Activated T-cell treated with anti-CD3 and anti-CD28 coated beads, Interleukin-2, amount 50 U/mL, for 72 hours (primary cell): ENCODE results near the gene FOXK1. TPM values are rescaled to one million over a fixed set of nuclear protein-coding genes. Genes with fewer than 3 reads are reported as not detected.
A peak's percentile ranks its signal among the peaks of the same experiment; 100 is the strongest.

Experiments
- ATAC-seq, 2 donors: fragments of 150-1000 bp; cut with Tn5 transposase; replicated peaks in 1 of 2; 2 replicates each; pipeline ENCODE4 v1.10.0; 2021; ENCODE audit warnings: moderate library complexity in 2 of 2, mild to moderate bottlenecking in 1 of 2
- DNase-seq, 2 donors: peaks; one replicate each; pipeline ENCODE4 v3.0.0; 2021 to 2022; ENCODE audit warnings: mixed read lengths in 1 of 2
- H3K27ac Mint-ChIP-seq: one replicate; pipeline ENCODE4 v1.8.0; 2022; ENCODE audit warnings: mild to moderate bottlenecking, moderate library complexity, mixed read lengths
- H3K27me3 Mint-ChIP-seq: one replicate; pipeline ENCODE4 v1.8.0; 2022; ENCODE audit warnings: low read depth, mixed read lengths
- H3K36me3 Mint-ChIP-seq, 2 donors: one replicate each; pipeline ENCODE4 v1.8.0; 2022; ENCODE audit warnings: mixed read lengths in 2 of 2, mild to moderate bottlenecking in 1 of 2; ENCODE audit not compliant: insufficient read depth in 2 of 2
- H3K4me1 Mint-ChIP-seq: one replicate; pipeline ENCODE4 v1.8.0; 2022; ENCODE audit warnings: low read depth, mixed read lengths
- H3K4me3 Mint-ChIP-seq, 2 donors: one replicate each; pipeline ENCODE4 v1.8.0; 2022; ENCODE audit warnings: mild to moderate bottlenecking in 2 of 2, mixed read lengths in 2 of 2, moderate library complexity in 2 of 2
- H3K9me3 Mint-ChIP-seq, 2 donors: one replicate each; pipeline ENCODE4 v1.8.0; 2022; ENCODE audit warnings: mixed read lengths in 2 of 2
- total RNA-seq, 2 donors: library from RNA; stranded (reverse); gene quantifications; one replicate each; pipeline ENCODE4 v1.2.3, GENCODE V29; 2022

Gene FOXK1
- total RNA-seq, 2 donors from 2014 or later = 38.6 to 41.0 TPM

DNA sequence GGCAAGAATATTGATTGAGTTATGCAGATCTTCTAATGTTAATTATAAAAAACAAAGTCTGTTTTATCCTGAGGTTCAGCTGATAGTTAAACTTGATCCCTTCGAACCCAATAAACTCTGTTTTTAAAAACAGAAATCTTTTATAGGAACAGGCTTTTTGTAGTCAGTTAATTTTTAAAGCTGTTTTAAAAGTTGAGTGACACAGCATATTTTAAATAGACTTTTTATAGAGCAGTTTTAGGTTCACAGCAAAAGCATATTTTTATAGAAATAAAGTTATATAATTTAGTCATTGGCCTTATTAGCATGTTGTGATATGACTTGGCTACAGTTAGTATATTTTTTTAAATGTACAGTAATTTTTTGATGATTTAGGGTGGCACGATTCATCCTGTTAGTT is 11.1 kb downstream of the FOXK1 start:
- ATAC-seq = no peak

DNA sequence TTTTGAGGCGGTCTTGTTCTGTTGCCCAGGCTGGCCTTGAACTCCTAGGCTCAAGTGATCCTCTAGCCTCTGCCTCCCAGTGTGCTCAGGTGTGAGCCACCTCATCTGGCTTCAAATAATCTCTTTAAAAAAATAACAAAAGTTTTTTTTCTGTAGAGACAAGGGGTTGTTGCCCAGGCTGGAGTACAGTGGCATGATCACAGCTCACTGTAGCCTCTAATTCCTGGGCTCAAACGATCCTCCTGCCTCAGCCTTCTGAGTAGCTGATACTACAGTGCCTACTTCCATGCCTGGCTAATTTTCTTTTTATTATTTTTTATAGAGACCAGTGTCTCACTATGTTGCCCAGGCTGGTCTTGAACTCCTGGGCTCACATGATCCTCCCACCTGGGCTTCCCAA is 11.7 kb downstream of the FOXK1 start:
- H3K4me1 Mint-ChIP-seq = peaks cover 47% of the 10 kb centered on the region
- H3K9me3 Mint-ChIP-seq = no peaks in the 10 kb centered on the region
- no peaks in the 10 kb centered on the region for H3K27me3 Mint-ChIP-seq

More for the DNA sequence above, 11.1 kb downstream of the FOXK1 start:
- peaks cover 51% of the 10 kb centered on the region for H3K4me1 Mint-ChIP-seq
- no peaks in the 10 kb centered on the region for H3K27me3 Mint-ChIP-seq
- H3K36me3 Mint-ChIP-seq = no peaks in the 10 kb centered on the region
- DNase-seq = no peak
- H3K9me3 Mint-ChIP-seq = no peaks in the 10 kb centered on the region
- H3K4me3 Mint-ChIP-seq = no peak overlapping the region
- H3K27ac Mint-ChIP-seq = peak overlapping the region; percentile 50

GRCh38 chr7:4694305-4694704 is 12.2 kb downstream of the FOXK1 start:
- Mint-ChIP-seq H3K27me3 (no peaks in the 10 kb centered on the region), H3K27ac (no peak overlapping the region), H3K9me3 (no peaks in the 10 kb centered on the region), H3K4me3 (no peak overlapping the region), H3K4me1 (peaks cover 42% of the 10 kb centered on the region), H3K36me3 (no peaks in the 10 kb centered on the region)
- ATAC-seq (no peak), DNase-seq (no peak)

More for the DNA sequence above, 11.7 kb downstream of the FOXK1 start:
- DNase-seq (no peak), ATAC-seq (no peak)
- no peaks in the 10 kb centered on the region for H3K36me3 Mint-ChIP-seq
- H3K4me3 Mint-ChIP-seq = no peak overlapping the region
- no peak overlapping the region for H3K27ac Mint-ChIP-seq

GRCh38 chr7:4698707-4699275 is 16.7 kb downstream of the FOXK1 start:
- Mint-ChIP-seq H3K27me3 (no peaks in the 10 kb centered on the region), H3K4me1 (peaks cover 29% of the 10 kb centered on the region), H3K27ac (no peak overlapping the region), H3K9me3 (no peaks in the 10 kb centered on the region), H3K4me3 (no peak overlapping the region), H3K36me3 (no peaks in the 10 kb centered on the region)
- ATAC-seq (no peak), DNase-seq (no peak)

DNA sequence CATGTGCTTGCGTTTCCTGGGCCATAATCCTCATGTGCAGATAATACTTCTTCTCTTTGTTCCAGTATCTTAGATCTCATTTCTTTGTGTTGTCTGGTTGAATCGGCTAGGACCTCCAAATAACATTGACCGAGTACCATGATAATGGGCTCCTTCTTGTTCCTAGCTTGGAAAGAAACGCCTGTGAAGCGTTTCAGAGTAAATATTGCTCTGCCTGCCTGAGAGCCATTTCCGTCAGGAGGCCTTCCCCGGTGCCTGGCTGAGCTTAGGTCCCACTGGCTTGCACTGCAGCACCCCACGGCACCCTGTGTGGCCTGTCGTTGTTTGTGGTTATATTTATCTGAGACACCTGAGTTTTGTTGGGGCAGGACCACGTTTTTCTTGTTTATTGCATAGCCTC is 17.7 kb downstream of the FOXK1 start:
- Mint-ChIP-seq H3K4me3 (no peak overlapping the region), H3K27ac (no peak overlapping the region), H3K27me3 (no peaks in the 10 kb centered on the region), H3K4me1 (peaks cover 20% of the 10 kb centered on the region), H3K9me3 (no peaks in the 10 kb centered on the region), H3K36me3 (no peaks in the 10 kb centered on the region)
- ATAC-seq (no peak), DNase-seq (no peak)

DNA sequence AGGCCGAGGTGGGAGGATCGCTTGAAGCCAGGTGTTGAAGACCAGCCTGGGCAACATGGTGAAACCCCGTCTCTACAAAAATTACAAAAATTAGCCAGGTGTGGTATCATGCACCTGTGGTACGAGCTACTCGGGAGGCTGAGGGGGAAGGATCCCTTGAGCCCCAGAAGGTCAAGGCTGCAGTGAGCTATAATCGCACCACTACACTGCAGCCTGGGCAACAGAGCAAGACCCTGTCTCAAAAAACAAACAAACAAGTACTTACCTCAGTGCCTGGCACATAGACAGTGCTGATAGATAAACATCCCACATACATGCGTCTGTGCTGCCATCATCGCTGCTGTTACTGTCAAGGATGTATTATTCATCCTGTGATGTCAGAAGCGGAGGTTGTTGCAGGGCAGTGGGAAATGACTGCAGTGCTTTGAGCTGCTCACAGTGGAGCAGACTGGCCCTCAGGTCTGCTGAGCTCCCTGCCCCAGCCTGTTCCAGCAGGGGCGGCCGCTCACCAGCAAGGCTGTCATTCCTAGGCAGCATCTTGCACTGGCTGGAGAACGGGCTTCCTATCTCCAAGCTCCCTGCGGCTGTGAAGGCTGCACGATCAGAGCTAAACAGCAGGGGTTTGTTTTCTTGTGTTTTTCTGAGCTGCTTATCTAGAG is 18.6 kb downstream of the FOXK1 start:
- Mint-ChIP-seq H3K4me3 (peak overlapping the region; percentile 43 to 46), H3K9me3 (no peaks in the 10 kb centered on the region), H3K36me3 (no peaks in the 10 kb centered on the region), H3K4me1 (peaks cover 27% of the 10 kb centered on the region), H3K27ac (peak overlapping the region; percentile 79), H3K27me3 (no peaks in the 10 kb centered on the region)
- ATAC-seq (peak; percentile 88), DNase-seq (peak; percentile 25 to 36)

DNA sequence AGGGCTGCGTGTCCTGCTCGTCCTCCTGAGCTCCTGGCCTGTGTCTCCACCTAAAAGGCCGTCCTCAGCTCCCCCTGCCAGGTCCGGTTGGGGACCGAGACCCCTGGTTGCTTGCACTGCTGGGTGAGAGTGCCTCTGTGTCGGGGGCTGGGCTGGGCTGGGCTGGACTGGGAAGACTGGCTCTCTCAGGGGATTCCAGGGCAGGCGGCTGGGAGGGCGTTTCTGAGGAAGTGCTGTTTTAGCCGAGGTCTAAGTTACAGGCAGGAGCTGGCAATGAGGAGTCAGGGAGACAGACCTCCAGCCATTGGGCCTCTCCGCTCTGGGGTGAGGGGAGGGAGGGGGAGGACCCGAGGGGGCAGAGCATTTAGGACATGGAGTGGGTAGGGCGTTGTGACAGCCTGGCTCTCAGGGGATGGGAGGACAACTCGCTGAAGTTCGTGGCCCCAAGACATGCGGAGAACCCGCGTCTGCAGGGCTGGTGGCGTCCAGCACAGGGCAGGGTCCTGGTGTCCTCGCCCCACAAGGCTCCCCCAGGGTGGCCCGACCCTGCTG is 20.9 kb downstream of the FOXK1 start:
- H3K27me3 Mint-ChIP-seq = no peaks in the 10 kb centered on the region
- H3K4me1 Mint-ChIP-seq = peaks cover 27% of the 10 kb centered on the region
- no peak for DNase-seq
- no peaks in the 10 kb centered on the region for H3K36me3 Mint-ChIP-seq
- H3K9me3 Mint-ChIP-seq = no peaks in the 10 kb centered on the region
- H3K27ac Mint-ChIP-seq = no peak overlapping the region
- no peak for ATAC-seq
- H3K4me3 Mint-ChIP-seq = no peak overlapping the region

DNA sequence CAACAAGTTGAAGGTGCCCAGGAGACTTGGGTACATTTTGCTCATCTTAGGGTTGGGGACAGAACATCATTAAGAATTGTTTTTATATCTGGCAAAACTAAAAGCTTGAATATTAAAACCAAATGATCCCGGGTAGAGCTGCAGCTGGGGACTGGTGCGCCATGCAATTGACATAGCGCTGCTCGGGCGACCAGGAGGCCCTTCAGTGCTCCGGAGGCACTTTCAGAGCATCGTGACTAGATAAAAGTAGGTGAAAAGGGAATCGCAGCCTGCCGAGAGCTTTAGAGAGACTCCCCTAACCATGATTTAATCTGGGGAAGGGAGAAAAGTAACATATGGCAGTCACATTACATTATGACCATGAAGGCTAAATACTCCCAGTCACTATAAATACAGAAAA is 21.4 kb downstream of the FOXK1 start:
- ATAC-seq (no peak), DNase-seq (no peak)
- H3K9me3 Mint-ChIP-seq = no peaks in the 10 kb centered on the region
- H3K36me3 Mint-ChIP-seq = no peaks in the 10 kb centered on the region
- no peak overlapping the region for H3K27ac Mint-ChIP-seq
- H3K4me3 Mint-ChIP-seq = no peak overlapping the region
- peaks cover 27% of the 10 kb centered on the region for H3K4me1 Mint-ChIP-seq
- H3K27me3 Mint-ChIP-seq = no peaks in the 10 kb centered on the region

- ATAC-seq = no peak
- H3K27me3 Mint-ChIP-seq = no peaks in the 10 kb centered on the region
- no peaks in the 10 kb centered on the region for H3K9me3 Mint-ChIP-seq
- H3K4me3 Mint-ChIP-seq = no peak overlapping the region
- H3K36me3 Mint-ChIP-seq = peaks cover 0 to 3% of the 10 kb centered on the region in 2 donors
- no peak for DNase-seq
- no peak overlapping the region for H3K27ac Mint-ChIP-seq
- H3K4me1 Mint-ChIP-seq = peaks cover 19% of the 10 kb centered on the region
Measured at GRCh38 chr7:4706384-4707216, 24.5 kb downstream of the FOXK1 start.

DNA sequence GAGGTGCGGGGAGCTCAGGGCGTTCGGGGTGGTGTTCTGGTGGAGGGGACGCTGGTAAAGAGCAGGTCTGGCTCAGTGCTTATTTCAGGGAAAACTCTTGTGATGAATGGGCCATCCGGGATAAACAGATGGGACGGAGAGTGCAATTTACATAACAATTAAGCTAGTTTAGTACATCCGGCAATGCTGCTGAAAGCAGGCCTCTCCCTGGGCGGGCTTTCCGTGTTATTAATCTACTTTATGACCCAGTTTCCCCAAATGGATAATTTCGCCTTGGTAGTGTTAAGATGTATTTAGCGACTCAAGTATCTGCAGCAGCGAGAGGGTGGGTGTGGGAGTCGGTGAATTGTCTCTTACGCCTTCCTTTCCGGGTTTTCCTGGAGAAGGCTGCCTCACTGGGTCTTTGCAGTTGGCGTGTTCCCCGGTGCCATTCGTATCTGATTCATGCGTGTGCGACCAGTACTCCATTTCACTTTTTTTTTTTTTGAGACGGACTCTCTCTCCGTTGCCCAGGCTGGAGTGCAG is 25.2 kb downstream of the FOXK1 start:
- H3K36me3 Mint-ChIP-seq = peaks cover 0 to 3% of the 10 kb centered on the region in 2 donors
- peaks cover 26% of the 10 kb centered on the region for H3K4me1 Mint-ChIP-seq
- no peaks in the 10 kb centered on the region for H3K9me3 Mint-ChIP-seq

DNA sequence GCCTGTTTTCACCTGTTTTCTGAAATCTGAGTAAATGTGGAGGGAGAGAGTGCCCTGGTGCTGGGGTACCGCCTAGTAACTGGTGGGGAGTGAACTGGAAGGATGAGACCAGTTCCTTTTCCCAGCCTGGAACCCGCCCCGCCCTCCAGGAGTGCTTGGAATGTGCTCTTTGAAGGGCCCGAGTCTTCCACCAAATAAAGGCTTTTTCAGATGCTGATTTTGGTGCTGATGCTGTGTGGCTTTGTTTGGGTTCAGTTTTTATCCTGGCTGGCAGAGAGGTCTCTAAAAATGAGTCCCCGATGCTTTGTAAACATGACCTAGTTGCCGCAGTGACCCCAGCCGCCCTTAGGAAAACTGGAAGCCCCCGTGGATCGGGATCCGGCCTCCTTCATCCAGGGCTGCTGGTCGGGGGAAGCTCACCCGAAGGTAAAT is 25.9 kb downstream of the FOXK1 start:
- Mint-ChIP-seq H3K27me3 (no peaks in the 10 kb centered on the region), H3K4me3 (no peak overlapping the region), H3K36me3 (peaks cover 0 to 3% of the 10 kb centered on the region in 2 donors), H3K9me3 (no peaks in the 10 kb centered on the region), H3K4me1 (peaks cover 33% of the 10 kb centered on the region), H3K27ac (no peak overlapping the region)
- no peak for DNase-seq
- no peak for ATAC-seq

More for the DNA sequence above, 25.2 kb downstream of the FOXK1 start:
- Mint-ChIP-seq H3K4me3 (no peak overlapping the region), H3K27ac (no peak overlapping the region), H3K27me3 (no peaks in the 10 kb centered on the region)
- no peak for DNase-seq
- no peak for ATAC-seq

DNA sequence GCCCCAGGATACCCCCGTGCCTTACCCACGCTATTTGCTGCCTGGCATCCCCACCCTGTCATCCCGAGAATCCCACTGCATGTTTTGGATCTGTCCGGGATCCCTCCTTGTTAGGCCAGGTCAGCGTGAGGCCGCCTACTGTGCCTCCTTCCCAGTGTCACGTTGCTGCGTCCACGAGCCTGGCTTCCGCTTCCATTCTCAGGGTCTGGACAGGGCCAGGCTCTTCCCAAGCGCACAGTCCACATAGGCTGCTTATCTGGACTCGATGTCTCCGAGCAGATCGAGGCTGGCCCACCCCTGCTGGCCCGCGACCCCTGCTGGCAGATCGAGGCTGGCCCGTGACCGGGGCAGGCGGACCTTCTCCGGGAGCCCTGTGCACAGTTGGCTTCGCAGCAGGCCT is 27.1 kb downstream of the FOXK1 start:
- no peak overlapping the region for H3K27ac Mint-ChIP-seq
- H3K9me3 Mint-ChIP-seq = no peaks in the 10 kb centered on the region
- no peak overlapping the region for H3K4me3 Mint-ChIP-seq
- ATAC-seq = no peak
- no peaks in the 10 kb centered on the region for H3K27me3 Mint-ChIP-seq
- no peak for DNase-seq
- H3K36me3 Mint-ChIP-seq = peaks cover 0 to 3% of the 10 kb centered on the region in 2 donors
- H3K4me1 Mint-ChIP-seq = peaks cover 40% of the 10 kb centered on the region

GRCh38 chr7:4711093-4711492 is 29.0 kb downstream of the FOXK1 start:
- no peak overlapping the region for H3K4me3 Mint-ChIP-seq

More at GRCh38 chr7:4711093-4711492, 29.0 kb downstream of the FOXK1 start:
- H3K9me3 Mint-ChIP-seq = no peaks in the 10 kb centered on the region
- H3K36me3 Mint-ChIP-seq = peaks cover 0 to 3% of the 10 kb centered on the region in 2 donors
- ATAC-seq (no peak), DNase-seq (no peak)
- peak overlapping the region; percentile 68 for H3K27ac Mint-ChIP-seq
- H3K4me1 Mint-ChIP-seq = peaks cover 30% of the 10 kb centered on the region
- H3K27me3 Mint-ChIP-seq = no peaks in the 10 kb centered on the region
